CD14-positive monocyte (primary cell): ENCODE measurements around the gene SMAGP. TPM values are rescaled to one million over a fixed set of nuclear protein-coding genes. Genes with fewer than 3 reads are reported as not detected.
"Not testable (repeated sequence)": the region's sequence is repeated elsewhere in the genome, so short reads cannot be mapped to it uniquely, and the experiment has no call there.

Source experiments
- DNase-seq, 3 donors: peaks; one replicate each; pipeline ENCODE4 v3.0.0-alpha.2; 2011 to 2022
- H2AFZ ChIP-seq: 2 replicates; pipeline ENCODE4 v1.6.0; 2012; ENCODE audit warnings: mild to moderate bottlenecking, low read depth, low read length, inconsistent platforms; ENCODE audit not compliant: insufficient read depth, poor library complexity, severe bottlenecking
- H3K27ac ChIP-seq, 2 donors: 1 replicate in 1 of 2; 2 replicates in 1 of 2; pipeline ENCODE4 v1.5.1; 2012 to 2013; ENCODE audit warnings: low read length in 2 of 2, control low read depth in 1 of 2, inconsistent platforms in 1 of 2, low read depth in 1 of 2, mild to moderate bottlenecking in 1 of 2
- H3K27me3 ChIP-seq, 2 donors: one replicate each; pipeline versions ENCODE4 v1.6.0 to v1.6.1; 2011 to 2013; ENCODE audit warnings: low read length in 2 of 2; ENCODE audit not compliant: control insufficient read depth in 2 of 2, insufficient read depth in 2 of 2
- H3K36me3 ChIP-seq, 2 donors: replicated peaks in 1 of 2; 1 replicate in 1 of 2; 2 replicates in 1 of 2; pipeline versions ENCODE4 v1.5.1 to v1.6.1; 2012 to 2013; ENCODE audit warnings: low read length in 2 of 2, control low read depth in 1 of 2, inconsistent platforms in 1 of 2, mild to moderate bottlenecking in 1 of 2; ENCODE audit not compliant: insufficient read depth in 2 of 2, control insufficient read depth in 1 of 2
- H3K4me1 ChIP-seq, 2 donors: 1 replicate in 1 of 2; 2 replicates in 1 of 2; pipeline versions ENCODE4 v1.5.1 to v1.6.1; 2012 to 2013; ENCODE audit warnings: low read length in 2 of 2, control low read depth in 1 of 2, inconsistent platforms in 1 of 2, mild to moderate bottlenecking in 1 of 2, moderate library complexity in 1 of 2; ENCODE audit not compliant: insufficient read depth in 2 of 2, control insufficient read depth in 1 of 2
- H3K4me2 ChIP-seq: replicated peaks from 2 replicates; pipeline ENCODE3; 2012; ENCODE audit warnings: low read length, moderate library complexity, mild to moderate bottlenecking; ENCODE audit not compliant: poor library complexity, severe bottlenecking; ENCODE audit errors: extremely low read depth
- H3K4me3 ChIP-seq, 3 experiments: fragments of 200-600 bp in 1 of 3; sonication (generic) in 1 of 3; replicated peaks in 1 of 3; 1 replicate in 2 of 3; 2 replicates in 1 of 3; pipeline ENCODE4 v1.5.1; 2011 to 2013; ENCODE audit warnings: low read length in 3 of 3, mild to moderate bottlenecking in 3 of 3, control low read depth in 2 of 3, low read depth in 2 of 3, inconsistent platforms in 1 of 3, moderate library complexity in 1 of 3
- H3K79me2 ChIP-seq: 2 replicates; pipeline ENCODE4 v1.6.0; 2012; ENCODE audit warnings: mild to moderate bottlenecking, control low read depth, inconsistent platforms, low read length, moderate library complexity; ENCODE audit not compliant: insufficient read depth
- H3K9ac ChIP-seq: 2 replicates; pipeline ENCODE4 v1.6.0; 2017; ENCODE audit warnings: low read length, mild to moderate bottlenecking; ENCODE audit not compliant: insufficient read depth, poor library complexity, severe bottlenecking
- H3K9me3 ChIP-seq, 2 donors: replicated peaks in 1 of 2; 1 replicate in 1 of 2; 2 replicates in 1 of 2; pipeline versions ENCODE4 v1.5.1 to v1.6.1; 2012 to 2013; ENCODE audit warnings: low read length in 2 of 2, control low read depth in 1 of 2; ENCODE audit not compliant: control insufficient read depth in 1 of 2, insufficient read depth in 1 of 2
- H4K20me1 ChIP-seq: 2 replicates; pipeline ENCODE4 v1.6.0; 2012; ENCODE audit warnings: mild to moderate bottlenecking, low read length, control low read depth, moderate library complexity; ENCODE audit not compliant: insufficient read depth
- H3K27ac Mint-ChIP-seq, 7 donors: one replicate each; pipeline ENCODE4 v1.8.0; 2020; ENCODE audit warnings: mild to moderate bottlenecking in 7 of 7, mixed read lengths in 7 of 7, moderate library complexity in 6 of 7, inconsistent platforms in 2 of 7
- H3K27me3 Mint-ChIP-seq, 3 donors: one replicate each; pipeline ENCODE4 v1.8.0; 2021 to 2022; ENCODE audit warnings: low read depth in 3 of 3, mild to moderate bottlenecking in 3 of 3, mixed read lengths in 3 of 3, moderate library complexity in 3 of 3, inconsistent platforms in 1 of 3
- H3K36me3 Mint-ChIP-seq, 2 donors: one replicate each; pipeline ENCODE4 v1.8.0; 2020; ENCODE audit warnings: mixed read lengths in 2 of 2, inconsistent platforms in 1 of 2, mild to moderate bottlenecking in 1 of 2
- H3K4me1 Mint-ChIP-seq: one replicate; pipeline ENCODE4 v1.8.0; 2020; ENCODE audit warnings: mild to moderate bottlenecking, mixed read lengths
- H3K4me3 Mint-ChIP-seq, 2 donors: one replicate each; pipeline ENCODE4 v1.8.0; 2020; ENCODE audit warnings: mild to moderate bottlenecking in 2 of 2, mixed read lengths in 2 of 2, moderate library complexity in 1 of 2
- H3K9me3 Mint-ChIP-seq, 7 donors: one replicate each; pipeline ENCODE4 v1.8.0; 2020 to 2022; ENCODE audit warnings: mixed read lengths in 7 of 7, mild to moderate bottlenecking in 6 of 7, moderate library complexity in 6 of 7, inconsistent platforms in 2 of 7
- CTCF ChIP-seq: fragments of 200-600 bp; IDR thresholded peaks from one replicate; pipeline ENCODE4 v1.8.0; 2022; ENCODE audit warnings: antibody characterized with exemption, mild to moderate bottlenecking
- WGBS: methylation state at CpG from one replicate; pipeline ENCODE4 v1.1.5; 2013; ENCODE audit warnings: missing lambda C conversion rate; ENCODE audit not compliant: insufficient coverage; 5-methylcytosine and 5-hydroxymethylcytosine counted together
- intact Hi-C, 2 donors: fragments of 100-400 bp; cut with micrococcal nuclease; formaldehyde crosslinking; loops; one replicate each; pipeline versions ENCODE4 v1.15.0 to v1.15.1; 2023
- polyA plus RNA-seq, 3 donors: library from polyadenylated mRNA; depleted of rRNA in 1 of 3; unstranded in 2 of 3; stranded (reverse) in 1 of 3; fragments of 300-500 nt in 2 of 3; fragments of >200 nt in 1 of 3; fragmentation: Illumina TruSeq in 2 of 3; gene quantifications; 1 replicate in 2 of 3; 2 replicates in 1 of 3; pipeline ENCODE4 v1.2.3, GENCODE V29; 2012 to 2021

SMAGP gene
- polyA plus RNA-seq, 3 donors, result 2.6 to 6.6 (median 3.0) TPM

- no peak for DNase-seq
- Histone ChIP-seq H3K27ac (peak overlapping the region in 1 of 2 donors; percentile 45), H3K4me1 (peaks cover 18 to 19% of the 10 kb centered on the region in 2 donors), H3K9ac (no peak overlapping the region), H3K4me2 (no peak overlapping the region), H3K79me2 (peaks cover 16% of the 10 kb centered on the region), H2AFZ (no peak overlapping the region), H3K9me3 (no peaks in the 10 kb centered on the region), H4K20me1 (peaks cover 85% of the 10 kb centered on the region), H3K27me3 (no peaks in the 10 kb centered on the region), H3K4me3 (no peak overlapping the region), H3K36me3 (peaks cover 84% of the 10 kb centered on the region in 2 donors)
- Mint-ChIP-seq H3K36me3 (peaks cover 61 to 90% of the 10 kb centered on the region in 2 donors), H3K4me1 (peaks cover 17% of the 10 kb centered on the region), H3K9me3 (no peaks in the 10 kb centered on the region), H3K27ac (peak overlapping the region in 2 of 7 donors; percentile 13 to 69), H3K4me3 (no peak overlapping the region), H3K27me3 (peaks cover 0 to 1% (median 0%) of the 10 kb centered on the region in 3 donors)
- intact Hi-C loops, result no loop called here
- TF ChIP-seq CTCF, result no peak
- WGBS, result 94% methylated on average over 2 of the region's 5 CpGs
Measured at GRCh38 chr12:51295651-51296050, 25.4 kb upstream of the SMAGP start.

GRCh38 chr12:51294097-51294496, 23.9 kb upstream of the SMAGP start:
- H3K9me3 Mint-ChIP-seq, H2AFZ ChIP-seq, intact Hi-C loops, DNase-seq, H3K4me2 ChIP-seq, H3K4me3 ChIP-seq, H3K4me3 Mint-ChIP-seq, H3K9me3 ChIP-seq, H3K9ac ChIP-seq, H3K27me3 ChIP-seq, H3K27me3 Mint-ChIP-seq: not testable (repeated sequence)
- Histone ChIP-seq H3K4me1 (peaks cover 18 to 19% of the 10 kb centered on the region in 2 donors), H4K20me1 (peaks cover 83% of the 10 kb centered on the region), H3K79me2 (peaks cover 19% of the 10 kb centered on the region), H3K36me3 (peaks cover 83 to 84% of the 10 kb centered on the region in 2 donors), H3K27ac (peak overlapping the region in 1 of 2 donors; percentile 51)
- WGBS, result 89% methylated on average over 5 of the region's 10 CpGs
- Mint-ChIP-seq H3K4me1 (peaks cover 19% of the 10 kb centered on the region), H3K27ac (peak overlapping the region in 3 of 7 donors; percentile 1 to 59 (median 5)), H3K36me3 (peaks cover 60 to 90% of the 10 kb centered on the region in 2 donors)
